ENCODE results near the gene TMUB1.

TMUB1 gene

DNA sequence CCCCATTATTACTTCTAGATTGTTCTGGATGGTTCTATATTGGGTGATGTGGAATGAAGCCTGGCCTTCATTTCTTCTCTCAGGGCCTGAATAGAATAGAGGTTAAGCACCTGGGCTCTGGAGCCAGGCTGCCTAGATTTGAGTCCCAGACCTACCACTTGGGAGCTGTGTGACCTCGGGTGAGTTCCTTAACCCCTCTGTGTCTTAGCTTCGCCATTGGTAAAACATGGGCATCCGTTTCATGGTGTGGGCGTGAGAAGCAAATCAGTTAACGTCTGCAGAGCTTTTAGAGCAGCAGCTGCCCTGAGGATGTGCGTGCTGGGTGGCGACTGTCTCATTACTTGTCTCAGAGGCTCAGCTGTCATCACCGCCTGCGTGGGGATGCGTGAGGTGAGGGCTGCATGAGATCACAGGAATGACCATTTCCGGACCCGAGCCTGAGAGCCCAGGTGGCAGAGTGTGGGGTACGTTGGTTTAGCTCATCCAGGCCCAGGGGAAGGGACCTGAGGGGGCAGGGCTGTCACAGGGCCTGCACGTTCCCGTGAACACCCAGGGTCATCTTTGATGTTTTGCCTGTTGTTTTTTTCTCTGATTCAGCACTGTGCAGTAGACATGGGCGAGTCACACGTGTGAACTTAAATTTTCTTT, 12.7 kb upstream of the TMUB1 start:
- TF ChIP-seq, protein P1, sequence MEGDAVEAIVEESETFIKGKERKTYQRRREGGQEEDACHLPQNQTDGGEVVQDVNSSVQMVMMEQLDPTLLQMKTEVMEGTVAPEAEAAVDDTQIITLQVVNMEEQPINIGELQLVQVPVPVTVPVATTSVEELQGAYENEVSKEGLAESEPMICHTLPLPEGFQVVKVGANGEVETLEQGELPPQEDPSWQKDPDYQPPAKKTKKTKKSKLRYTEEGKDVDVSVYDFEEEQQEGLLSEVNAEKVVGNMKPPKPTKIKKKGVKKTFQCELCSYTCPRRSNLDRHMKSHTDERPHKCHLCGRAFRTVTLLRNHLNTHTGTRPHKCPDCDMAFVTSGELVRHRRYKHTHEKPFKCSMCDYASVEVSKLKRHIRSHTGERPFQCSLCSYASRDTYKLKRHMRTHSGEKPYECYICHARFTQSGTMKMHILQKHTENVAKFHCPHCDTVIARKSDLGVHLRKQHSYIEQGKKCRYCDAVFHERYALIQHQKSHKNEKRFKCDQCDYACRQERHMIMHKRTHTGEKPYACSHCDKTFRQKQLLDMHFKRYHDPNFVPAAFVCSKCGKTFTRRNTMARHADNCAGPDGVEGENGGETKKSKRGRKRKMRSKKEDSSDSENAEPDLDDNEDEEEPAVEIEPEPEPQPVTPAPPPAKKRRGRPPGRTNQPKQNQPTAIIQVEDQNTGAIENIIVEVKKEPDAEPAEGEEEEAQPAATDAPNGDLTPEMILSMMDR (IDR thresholded peaks at IDR 0.05; ENCODE audit: borderline replicate concordance, extremely low read depth, low read length, poor library complexity, severe bottlenecking), result no peak
- no peak for TF ChIP-seq EZH2 (IDR thresholded peaks at IDR 0.05; ENCODE audit: borderline replicate concordance, low read depth, low read length, severe bottlenecking)
- Histone ChIP-seq H3K4me3 (ENCODE audit: low read depth in 1 of 2, low read length in 2 of 2) (no peak overlapping the region), H3K36me3 (ENCODE audit: insufficient read depth, low read length) (no peaks in the 10 kb centered on the region), H3K4me2 (ENCODE audit: insufficient read depth, low read length) (no peak overlapping the region), H3K9me3 (ENCODE audit: insufficient read depth, low read length, severe bottlenecking) (no peaks in the 10 kb centered on the region), H3K9ac (ENCODE audit: low read depth, low read length) (no peak overlapping the region), H3K79me2 (ENCODE audit: insufficient read depth, low read length) (no peaks in the 10 kb centered on the region; the same call in 1 of the 2 replicates), H3K27me3 (ENCODE audit: insufficient read depth, low read length, poor library complexity) (no peaks in the 10 kb centered on the region), H2AFZ (ENCODE audit: low read depth, low read length) (no peak overlapping the region), H4K20me1 (ENCODE audit: insufficient read depth, low read length) (peaks cover 14% of the 10 kb centered on the region; the same call in 1 of the 2 replicates), H3K4me1 (ENCODE audit: insufficient read depth, low read length) (no peaks in the 10 kb centered on the region), H3K27ac (ENCODE audit: low read length) (no peak overlapping the region)
- ATAC-seq (ENCODE audit: insufficient read depth, low read depth) (no peak), DNase-seq (no peak)

DNA sequence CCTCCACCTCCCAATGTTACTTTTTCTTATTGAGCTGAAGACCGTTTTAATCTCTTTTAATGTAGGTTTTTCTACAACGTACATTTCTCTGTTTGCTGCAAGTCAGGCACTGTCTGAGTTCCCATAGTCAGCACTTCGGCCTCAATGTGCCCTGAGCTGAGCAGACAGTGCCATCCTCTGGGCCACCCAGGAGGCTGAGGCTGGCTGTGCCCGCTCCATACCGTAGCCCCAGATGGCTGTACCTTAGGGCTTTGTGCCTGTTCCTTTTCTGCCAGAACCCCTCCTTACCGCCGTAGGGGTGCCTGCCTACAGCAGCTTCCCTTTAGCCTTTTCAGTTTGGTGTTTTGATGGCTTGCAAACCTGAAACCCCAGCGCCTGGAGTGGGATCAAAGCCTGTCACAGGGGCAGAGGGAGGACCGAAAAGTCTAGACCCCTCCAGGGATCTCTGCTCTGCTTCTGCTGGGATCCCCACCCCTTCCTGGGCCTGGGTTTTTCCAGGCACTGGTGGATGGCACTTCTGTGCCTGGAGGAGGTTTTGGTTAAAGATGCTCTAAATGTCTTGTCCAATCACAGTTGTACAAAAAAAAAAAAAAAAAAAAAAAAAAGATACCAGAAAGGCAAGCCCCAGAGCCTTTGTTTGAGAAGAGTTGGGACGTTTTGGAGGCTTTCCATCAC, 12.0 kb upstream of the TMUB1 start:
- Histone ChIP-seq H3K4me1 (ENCODE audit: insufficient read depth, low read length) (no peaks in the 10 kb centered on the region), H3K27ac (ENCODE audit: low read length) (no peak overlapping the region), H4K20me1 (ENCODE audit: insufficient read depth, low read length) (peaks cover 16% of the 10 kb centered on the region; the same call in 1 of the 2 replicates), H3K9me3 (ENCODE audit: insufficient read depth, low read length, severe bottlenecking) (no peaks in the 10 kb centered on the region), H3K9ac (ENCODE audit: low read depth, low read length) (no peak overlapping the region), H3K27me3 (ENCODE audit: insufficient read depth, low read length, poor library complexity) (no peaks in the 10 kb centered on the region), H3K36me3 (ENCODE audit: insufficient read depth, low read length) (no peaks in the 10 kb centered on the region), H3K4me2 (ENCODE audit: insufficient read depth, low read length) (no peak overlapping the region), H3K79me2 (ENCODE audit: insufficient read depth, low read length) (no peaks in the 10 kb centered on the region; the same call in 1 of the 2 replicates), H2AFZ (ENCODE audit: low read depth, low read length) (no peak overlapping the region), H3K4me3 (ENCODE audit: low read depth in 1 of 2, low read length in 2 of 2) (no peak overlapping the region)
- ATAC-seq (ENCODE audit: insufficient read depth, low read depth) (no peak), DNase-seq (no peak)
- TF ChIP-seq, protein P1 (IDR thresholded peaks at IDR 0.05; ENCODE audit: borderline replicate concordance, extremely low read depth, low read length, poor library complexity, severe bottlenecking), result peak; percentile 4
- TF ChIP-seq EZH2 (IDR thresholded peaks at IDR 0.05; ENCODE audit: borderline replicate concordance, low read depth, low read length, severe bottlenecking), result no peak

DNA sequence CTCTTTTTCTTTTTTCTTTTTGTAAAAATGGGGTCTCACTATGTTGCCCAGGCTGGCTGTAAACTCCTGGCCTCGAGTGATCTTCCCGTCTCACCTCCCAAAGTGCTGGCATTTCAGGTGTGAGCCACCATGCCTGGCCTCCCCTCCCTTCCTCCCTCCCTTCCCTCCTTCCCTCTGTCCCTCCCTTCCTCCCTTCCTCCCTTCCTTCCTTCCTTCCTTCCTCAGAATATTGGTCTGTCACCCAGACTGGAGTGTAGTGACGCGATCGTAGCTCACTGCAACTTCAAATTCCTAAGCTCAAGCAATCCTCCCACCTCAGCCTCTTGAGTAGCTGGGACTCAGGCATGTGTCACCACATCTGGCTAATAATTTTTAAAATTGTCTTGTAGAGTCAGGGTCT, 11.4 kb upstream of the TMUB1 start:
- Histone ChIP-seq H3K36me3 (ENCODE audit: insufficient read depth, low read length) (no peaks in the 10 kb centered on the region), H3K4me1 (ENCODE audit: insufficient read depth, low read length) (no peaks in the 10 kb centered on the region), H3K27me3 (ENCODE audit: insufficient read depth, low read length, poor library complexity) (no peaks in the 10 kb centered on the region), H3K9ac (ENCODE audit: low read depth, low read length) (no peak overlapping the region), H3K4me3 (ENCODE audit: low read depth in 1 of 2, low read length in 2 of 2) (no peak overlapping the region), H3K79me2 (ENCODE audit: insufficient read depth, low read length) (no peaks in the 10 kb centered on the region; the same call in 1 of the 2 replicates), H2AFZ (ENCODE audit: low read depth, low read length) (no peak overlapping the region), H4K20me1 (ENCODE audit: insufficient read depth, low read length) (peaks cover 13% of the 10 kb centered on the region; the same call in 1 of the 2 replicates), H3K27ac (ENCODE audit: low read length) (no peak overlapping the region), H3K9me3 (ENCODE audit: insufficient read depth, low read length, severe bottlenecking) (no peaks in the 10 kb centered on the region), H3K4me2 (ENCODE audit: insufficient read depth, low read length) (no peak overlapping the region)
- DNase-seq (no peak), ATAC-seq (ENCODE audit: insufficient read depth, low read depth) (no peak)
- TF ChIP-seq, protein P1 (IDR thresholded peaks at IDR 0.05; ENCODE audit: borderline replicate concordance, extremely low read depth, low read length, poor library complexity, severe bottlenecking), result no peak
- TF ChIP-seq EZH2 (IDR thresholded peaks at IDR 0.05; ENCODE audit: borderline replicate concordance, low read depth, low read length, severe bottlenecking), result no peak

Data from DND-41 (cell line).